ENCODE results near the gene LHX2. TPM values are rescaled to one million over a fixed set of nuclear protein-coding genes. Genes with fewer than 3 reads are reported as not detected.

The LHX2 gene
- total and polyA plus RNA-seq, 2 of the 13 experiments (the other 11 are each of a cell fraction or from before 2014, with no cell fraction given), result not detected

DNA sequence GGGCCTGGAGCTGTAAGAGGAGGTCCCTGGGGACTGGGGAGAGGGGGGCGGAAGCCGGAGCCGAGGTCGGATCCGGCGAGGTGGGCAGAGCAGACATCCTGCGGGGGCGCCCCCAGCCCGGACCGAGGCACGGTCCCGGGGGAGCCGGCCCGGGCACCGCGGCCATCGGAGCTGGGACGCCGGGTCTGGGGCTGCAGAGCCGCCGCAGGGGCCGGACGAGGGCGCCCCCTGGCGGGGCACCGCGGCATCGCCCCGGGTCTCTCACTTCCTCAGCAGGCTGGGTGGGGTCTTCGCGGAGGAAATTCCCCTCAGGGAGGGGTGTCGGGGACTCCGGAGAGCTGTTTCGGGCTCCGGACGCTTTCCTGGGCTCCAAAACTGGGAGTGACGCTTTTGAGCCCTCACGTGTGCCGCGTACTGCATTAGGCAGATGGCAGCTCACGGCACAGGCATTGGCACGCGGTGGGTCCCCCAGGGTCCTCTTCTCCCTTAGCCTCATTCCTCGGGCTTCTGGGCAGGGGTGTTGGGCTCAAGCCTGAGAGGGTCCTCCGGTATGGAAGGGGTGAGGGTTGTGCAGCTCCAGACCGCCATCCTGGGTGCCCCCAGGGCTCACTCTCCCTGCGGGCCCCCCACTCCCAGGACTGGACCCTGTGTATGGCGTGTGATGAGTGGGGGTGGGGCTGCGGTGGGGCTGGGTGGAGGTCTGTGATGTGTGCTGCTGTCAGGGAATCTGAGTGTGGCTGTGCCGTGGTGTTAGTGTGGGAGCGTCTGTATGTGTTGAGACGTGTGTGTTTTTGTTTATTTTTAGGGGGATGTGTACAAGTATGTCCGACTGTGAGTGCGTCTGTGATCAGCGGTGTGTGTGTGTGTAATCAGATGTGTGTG, 29.6 kb downstream of the LHX2 start (continued):
- TF ChIP-seq, protein P1, sequence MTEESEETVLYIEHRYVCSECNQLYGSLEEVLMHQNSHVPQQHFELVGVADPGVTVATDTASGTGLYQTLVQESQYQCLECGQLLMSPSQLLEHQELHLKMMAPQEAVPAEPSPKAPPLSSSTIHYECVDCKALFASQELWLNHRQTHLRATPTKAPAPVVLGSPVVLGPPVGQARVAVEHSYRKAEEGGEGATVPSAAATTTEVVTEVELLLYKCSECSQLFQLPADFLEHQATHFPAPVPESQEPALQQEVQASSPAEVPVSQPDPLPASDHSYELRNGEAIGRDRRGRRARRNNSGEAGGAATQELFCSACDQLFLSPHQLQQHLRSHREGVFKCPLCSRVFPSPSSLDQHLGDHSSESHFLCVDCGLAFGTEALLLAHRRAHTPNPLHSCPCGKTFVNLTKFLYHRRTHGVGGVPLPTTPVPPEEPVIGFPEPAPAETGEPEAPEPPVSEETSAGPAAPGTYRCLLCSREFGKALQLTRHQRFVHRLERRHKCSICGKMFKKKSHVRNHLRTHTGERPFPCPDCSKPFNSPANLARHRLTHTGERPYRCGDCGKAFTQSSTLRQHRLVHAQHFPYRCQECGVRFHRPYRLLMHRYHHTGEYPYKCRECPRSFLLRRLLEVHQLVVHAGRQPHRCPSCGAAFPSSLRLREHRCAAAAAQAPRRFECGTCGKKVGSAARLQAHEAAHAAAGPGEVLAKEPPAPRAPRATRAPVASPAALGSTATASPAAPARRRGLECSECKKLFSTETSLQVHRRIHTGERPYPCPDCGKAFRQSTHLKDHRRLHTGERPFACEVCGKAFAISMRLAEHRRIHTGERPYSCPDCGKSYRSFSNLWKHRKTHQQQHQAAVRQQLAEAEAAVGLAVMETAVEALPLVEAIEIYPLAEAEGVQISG (CRISPR knock-in tag; IDR thresholded peaks at IDR 0.05), result 0 out of 2 replicates have a peak, but pooled peaks have one; percentile 11
- no peak for TF ChIP-seq KDM1A (CRISPR knock-in tag; IDR thresholded peaks at IDR 0.05)
- TF ChIP-seq ZFP82 (CRISPR knock-in tag; IDR thresholded peaks at IDR 0.05; ENCODE audit: borderline replicate concordance), result no peak
- TF ChIP-seq, protein P2, sequence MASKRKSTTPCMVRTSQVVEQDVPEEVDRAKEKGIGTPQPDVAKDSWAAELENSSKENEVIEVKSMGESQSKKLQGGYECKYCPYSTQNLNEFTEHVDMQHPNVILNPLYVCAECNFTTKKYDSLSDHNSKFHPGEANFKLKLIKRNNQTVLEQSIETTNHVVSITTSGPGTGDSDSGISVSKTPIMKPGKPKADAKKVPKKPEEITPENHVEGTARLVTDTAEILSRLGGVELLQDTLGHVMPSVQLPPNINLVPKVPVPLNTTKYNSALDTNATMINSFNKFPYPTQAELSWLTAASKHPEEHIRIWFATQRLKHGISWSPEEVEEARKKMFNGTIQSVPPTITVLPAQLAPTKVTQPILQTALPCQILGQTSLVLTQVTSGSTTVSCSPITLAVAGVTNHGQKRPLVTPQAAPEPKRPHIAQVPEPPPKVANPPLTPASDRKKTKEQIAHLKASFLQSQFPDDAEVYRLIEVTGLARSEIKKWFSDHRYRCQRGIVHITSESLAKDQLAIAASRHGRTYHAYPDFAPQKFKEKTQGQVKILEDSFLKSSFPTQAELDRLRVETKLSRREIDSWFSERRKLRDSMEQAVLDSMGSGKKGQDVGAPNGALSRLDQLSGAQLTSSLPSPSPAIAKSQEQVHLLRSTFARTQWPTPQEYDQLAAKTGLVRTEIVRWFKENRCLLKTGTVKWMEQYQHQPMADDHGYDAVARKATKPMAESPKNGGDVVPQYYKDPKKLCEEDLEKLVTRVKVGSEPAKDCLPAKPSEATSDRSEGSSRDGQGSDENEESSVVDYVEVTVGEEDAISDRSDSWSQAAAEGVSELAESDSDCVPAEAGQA (IDR thresholded peaks at IDR 0.05; ENCODE audit: low read depth), result no peak
- TF ChIP-seq, protein P2 (CRISPR knock-in tag; IDR thresholded peaks at IDR 0.05; ENCODE audit: borderline replicate concordance), result no peak
- TF ChIP-seq KLF15 (CRISPR knock-in tag; IDR thresholded peaks at IDR 0.05; ENCODE audit: borderline replicate concordance), result no peak
- TF ChIP-seq, protein P3, sequence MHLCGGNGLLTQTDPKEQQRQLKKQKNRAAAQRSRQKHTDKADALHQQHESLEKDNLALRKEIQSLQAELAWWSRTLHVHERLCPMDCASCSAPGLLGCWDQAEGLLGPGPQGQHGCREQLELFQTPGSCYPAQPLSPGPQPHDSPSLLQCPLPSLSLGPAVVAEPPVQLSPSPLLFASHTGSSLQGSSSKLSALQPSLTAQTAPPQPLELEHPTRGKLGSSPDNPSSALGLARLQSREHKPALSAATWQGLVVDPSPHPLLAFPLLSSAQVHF (CRISPR knock-in tag; IDR thresholded peaks at IDR 0.05), result no peak
- no peak for TF ChIP-seq ZNF282 (IDR thresholded peaks at IDR 0.05; ENCODE audit: partially characterized antibody)
- TF ChIP-seq MEIS1 (CRISPR knock-in tag; IDR thresholded peaks at IDR 0.05; ENCODE audit: borderline replicate concordance), result no peak
- no peak for TF ChIP-seq ZMYM2 (CRISPR knock-in tag; IDR thresholded peaks at IDR 0.05)
- TF ChIP-seq ZNF33B (CRISPR knock-in tag; IDR thresholded peaks at IDR 0.05), result no peak
- TF ChIP-seq ETV6 (CRISPR knock-in tag; conservative IDR thresholded peaks at IDR 0.05), result no peak
- TF ChIP-seq ZBTB8A (CRISPR knock-in tag; IDR thresholded peaks at IDR 0.05; ENCODE audit: borderline replicate concordance, low read depth), result no peak
- TF ChIP-seq, protein P4, sequence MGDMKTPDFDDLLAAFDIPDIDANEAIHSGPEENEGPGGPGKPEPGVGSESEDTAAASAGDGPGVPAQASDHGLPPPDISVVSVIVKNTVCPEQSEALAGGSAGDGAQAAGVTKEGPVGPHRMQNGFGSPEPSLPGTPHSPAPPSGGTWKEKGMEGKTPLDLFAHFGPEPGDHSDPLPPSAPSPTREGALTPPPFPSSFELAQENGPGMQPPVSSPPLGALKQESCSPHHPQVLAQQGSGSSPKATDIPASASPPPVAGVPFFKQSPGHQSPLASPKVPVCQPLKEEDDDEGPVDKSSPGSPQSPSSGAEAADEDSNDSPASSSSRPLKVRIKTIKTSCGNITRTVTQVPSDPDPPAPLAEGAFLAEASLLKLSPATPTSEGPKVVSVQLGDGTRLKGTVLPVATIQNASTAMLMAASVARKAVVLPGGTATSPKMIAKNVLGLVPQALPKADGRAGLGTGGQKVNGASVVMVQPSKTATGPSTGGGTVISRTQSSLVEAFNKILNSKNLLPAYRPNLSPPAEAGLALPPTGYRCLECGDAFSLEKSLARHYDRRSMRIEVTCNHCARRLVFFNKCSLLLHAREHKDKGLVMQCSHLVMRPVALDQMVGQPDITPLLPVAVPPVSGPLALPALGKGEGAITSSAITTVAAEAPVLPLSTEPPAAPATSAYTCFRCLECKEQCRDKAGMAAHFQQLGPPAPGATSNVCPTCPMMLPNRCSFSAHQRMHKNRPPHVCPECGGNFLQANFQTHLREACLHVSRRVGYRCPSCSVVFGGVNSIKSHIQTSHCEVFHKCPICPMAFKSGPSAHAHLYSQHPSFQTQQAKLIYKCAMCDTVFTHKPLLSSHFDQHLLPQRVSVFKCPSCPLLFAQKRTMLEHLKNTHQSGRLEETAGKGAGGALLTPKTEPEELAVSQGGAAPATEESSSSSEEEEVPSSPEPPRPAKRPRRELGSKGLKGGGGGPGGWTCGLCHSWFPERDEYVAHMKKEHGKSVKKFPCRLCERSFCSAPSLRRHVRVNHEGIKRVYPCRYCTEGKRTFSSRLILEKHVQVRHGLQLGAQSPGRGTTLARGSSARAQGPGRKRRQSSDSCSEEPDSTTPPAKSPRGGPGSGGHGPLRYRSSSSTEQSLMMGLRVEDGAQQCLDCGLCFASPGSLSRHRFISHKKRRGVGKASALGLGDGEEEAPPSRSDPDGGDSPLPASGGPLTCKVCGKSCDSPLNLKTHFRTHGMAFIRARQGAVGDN (CRISPR knock-in tag; IDR thresholded peaks at IDR 0.05), result peak; percentile 55; the same call in 1 of the 2 replicates

Data from HepG2 (cell line).